ENCODE results near the gene TGM6.

Gene TGM6

DNA sequence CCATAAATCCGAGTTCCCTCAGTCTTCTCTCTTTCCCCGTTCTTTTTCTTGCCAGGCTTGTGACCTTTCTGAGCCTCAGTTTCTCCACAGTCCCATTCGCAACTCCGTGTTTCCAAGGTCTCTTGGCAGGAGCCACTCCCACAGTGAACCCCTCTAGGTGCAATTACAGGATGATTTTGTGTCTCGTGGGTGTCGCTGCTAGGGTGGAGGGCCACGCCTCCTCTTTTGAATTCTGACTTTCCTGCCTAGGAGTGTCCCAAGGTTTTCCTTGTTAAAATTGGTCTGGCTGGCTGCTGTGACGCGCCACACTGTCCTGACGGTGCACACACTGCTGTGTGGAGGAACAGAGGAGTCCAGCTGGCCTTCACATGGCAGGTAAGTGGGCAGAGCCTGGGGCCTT lies at the start of gene TGM6:
TGM6 (plus strand) TSS at position 301 of the 400 bp plus-strand sequence; CDS start at position 369, 68 bp downstream.
- no peak for DNase-seq

DNA sequence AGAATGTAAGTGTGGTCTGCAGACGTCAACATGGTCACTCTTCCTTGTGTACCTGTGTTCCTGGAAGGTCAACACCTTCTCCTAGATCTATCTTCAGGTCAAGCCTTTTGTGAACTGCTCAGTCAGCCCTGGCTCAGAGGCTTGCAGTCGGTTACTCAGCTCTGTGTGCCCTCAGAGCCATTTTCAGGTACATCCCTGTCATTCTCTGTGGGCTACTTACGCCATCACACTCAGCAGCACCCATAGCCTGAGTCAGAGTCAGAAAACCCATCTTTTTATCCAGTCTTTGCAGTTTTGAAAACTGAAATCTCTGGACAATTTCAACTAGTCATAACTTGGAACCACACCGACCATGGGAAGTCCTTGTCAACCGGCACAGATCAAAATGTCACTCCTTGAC lies 49.6 kb upstream of the TGM6 start:
- no peak for DNase-seq

DNA sequence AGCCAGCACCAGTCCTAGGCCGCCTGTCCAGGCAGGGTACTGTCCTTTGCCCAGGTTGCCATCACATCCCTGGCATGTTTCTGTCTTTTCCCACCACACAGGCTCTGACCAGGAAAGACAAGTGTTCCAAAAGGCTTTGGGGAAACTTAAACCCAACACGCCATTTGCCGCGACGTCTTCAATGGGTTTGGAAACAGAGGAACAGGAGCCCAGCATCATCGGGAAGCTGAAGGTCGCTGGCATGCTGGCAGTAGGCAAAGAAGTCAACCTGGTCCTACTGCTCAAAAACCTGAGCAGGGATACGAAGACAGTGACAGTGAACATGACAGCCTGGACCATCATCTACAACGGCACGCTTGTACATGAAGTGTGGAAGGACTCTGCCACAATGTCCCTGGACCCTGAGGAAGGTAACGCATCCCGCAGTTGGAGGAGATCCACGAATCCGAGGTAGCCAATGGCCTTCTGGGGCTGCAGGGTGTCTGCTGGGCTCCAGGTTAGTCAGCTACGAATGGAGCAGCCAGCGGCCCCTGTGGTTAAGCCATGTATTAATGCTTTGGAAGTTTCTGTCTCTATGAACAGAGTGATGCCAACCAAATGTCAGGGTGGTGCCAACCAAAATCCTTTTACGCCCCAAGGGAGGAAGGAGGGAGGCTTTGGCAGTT lies 48.7 kb upstream of the TGM6 start:
- DNase-seq = no peak

DNA sequence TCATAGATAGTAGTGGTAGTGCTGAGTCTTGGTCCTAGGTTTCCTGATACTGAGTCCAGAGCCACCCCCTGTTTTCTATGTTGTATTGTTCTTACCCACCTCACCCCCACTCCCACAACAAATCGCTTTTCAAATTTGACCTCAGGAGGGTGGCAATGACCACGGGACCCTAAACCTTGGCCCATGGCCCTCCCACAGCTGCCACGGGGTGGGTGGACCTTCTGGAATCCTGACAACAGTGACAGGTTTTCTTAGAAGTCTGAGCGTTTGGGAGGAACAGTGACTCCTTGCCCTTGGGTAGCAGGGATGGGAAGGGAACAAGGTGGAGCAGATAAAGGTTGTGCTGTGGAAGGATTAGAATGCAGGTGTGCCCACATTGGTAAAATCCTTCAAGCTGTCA lies 48.0 kb upstream of the TGM6 start:
- no peak for DNase-seq

DNA sequence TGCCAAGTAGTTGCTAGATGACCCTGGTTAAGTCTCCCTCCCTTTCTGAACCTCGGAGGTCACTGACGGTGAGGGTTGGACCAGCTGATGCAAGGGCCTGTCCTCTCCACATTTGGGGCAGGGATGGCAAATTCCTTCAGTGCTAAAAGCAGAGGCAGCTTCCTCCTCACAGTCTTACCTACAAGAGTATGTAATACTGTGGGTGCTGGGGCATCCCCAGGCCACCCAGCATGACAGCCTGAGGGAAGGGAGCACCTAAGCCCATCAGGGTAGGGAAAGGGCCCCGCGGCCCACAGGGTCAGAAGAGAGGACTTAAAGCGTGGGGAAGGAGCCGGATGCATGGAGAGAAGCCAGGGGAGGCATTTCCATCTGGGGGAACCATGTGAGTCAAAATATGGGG lies 46.9 kb upstream of the TGM6 start:
- no peak for DNase-seq

DNA sequence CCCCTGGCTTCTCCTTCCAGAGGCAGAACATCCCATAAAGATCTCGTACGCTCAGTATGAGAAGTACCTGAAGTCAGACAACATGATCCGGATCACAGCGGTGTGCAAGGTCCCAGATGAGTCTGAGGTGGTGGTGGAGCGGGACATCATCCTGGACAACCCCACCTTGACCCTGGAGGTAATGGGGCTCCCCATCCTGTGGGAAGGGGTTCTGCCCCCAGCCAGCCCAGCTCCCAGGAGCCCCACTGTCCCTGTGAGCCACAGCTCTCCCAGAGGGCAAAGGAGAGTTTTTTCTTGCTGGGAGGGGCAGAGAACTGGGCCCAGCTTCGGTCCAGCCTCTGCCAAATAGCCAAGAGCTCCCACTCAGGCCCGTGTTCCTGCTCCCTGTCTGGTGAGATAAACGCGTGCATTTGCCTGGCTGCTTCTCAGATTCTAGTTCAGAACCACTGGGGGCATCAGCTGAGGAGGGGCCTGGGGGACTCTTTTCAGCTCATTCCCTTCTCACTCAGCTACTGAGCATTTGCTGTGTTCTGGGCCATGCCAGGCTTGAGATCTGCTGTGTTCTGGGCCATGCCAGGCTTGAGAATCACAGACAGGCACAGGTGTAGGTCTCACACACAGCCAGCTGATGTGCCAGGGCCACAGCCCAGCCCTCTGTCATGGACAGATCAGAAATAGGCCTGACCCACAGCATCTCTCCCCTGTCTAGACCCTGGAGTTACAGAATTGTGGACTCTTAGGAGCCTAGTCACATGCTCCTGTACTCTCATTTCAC lies 45.4 kb upstream of the TGM6 start:
- DNase-seq = no peak

DNA sequence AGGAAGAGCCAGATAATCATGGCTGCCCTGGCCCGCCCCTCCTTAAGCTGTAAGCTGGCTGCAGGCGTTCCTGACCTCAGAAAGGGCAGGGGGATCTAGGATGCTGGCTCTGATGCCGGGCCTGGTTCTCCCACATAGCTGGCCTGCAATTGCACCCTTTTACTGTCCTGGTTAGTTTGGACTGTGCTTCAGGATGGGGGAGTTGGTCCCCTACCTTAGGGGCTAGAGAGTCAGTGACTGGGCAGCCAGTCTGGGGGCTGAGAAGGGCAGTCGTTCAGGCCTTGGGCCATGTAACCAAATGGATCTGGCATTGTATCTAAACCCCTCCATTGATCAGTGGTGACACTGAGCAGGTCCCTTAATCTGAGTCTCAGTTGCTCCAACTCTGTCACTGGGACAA lies 44.2 kb upstream of the TGM6 start:
- DNase-seq = no peak

DNA sequence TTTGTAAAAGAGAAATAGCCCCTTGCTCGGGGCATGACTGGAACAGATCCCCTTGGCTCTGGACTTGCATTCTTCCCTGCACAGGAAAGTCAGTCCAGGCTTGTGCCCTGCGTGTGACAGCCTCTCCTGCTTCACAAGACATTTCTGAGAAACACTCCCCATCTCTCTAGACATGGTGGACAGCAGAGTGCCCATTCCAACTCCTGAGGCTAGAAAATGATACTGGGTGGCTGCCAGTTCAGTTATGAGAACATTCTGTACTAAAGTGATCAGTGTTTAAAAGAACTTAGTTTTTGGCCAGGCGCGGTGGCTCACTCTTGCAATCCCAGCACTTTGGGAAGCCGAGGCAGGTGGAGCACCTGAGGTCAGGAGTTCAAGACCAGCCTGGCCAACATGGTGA lies 43.6 kb upstream of the TGM6 start:
- no peak for DNase-seq

DNA sequence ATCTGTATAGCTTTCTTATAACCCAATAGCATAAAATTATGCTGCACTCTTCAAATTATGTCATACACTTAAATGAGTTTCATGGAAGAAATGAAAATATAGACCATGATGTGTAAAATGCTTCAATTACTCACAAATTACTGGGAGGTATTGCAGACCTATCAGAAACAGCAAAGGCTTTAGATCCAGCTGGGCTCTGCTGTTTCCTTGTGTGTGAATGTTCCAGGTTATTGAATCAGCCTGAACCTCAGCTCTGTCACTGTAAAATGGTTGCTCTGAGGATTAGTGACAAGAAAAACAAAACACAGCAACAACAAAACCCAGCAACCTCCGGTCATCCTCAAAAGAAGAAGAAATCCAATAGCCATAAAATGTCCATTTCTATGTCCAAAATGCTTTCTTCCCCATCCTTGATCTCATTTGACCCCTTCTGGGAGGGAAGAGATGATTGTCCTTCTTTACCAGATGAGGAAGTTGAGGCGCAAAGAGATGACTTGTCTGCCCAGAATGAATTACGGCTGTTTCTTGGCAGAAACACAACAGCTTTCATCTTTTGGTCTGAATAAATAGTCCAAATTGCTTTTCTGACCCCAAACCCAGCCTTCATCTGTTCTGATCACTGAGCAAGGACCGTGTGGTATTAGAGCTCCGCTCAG lies 42.2 kb upstream of the TGM6 start:
- no peak for DNase-seq

DNA sequence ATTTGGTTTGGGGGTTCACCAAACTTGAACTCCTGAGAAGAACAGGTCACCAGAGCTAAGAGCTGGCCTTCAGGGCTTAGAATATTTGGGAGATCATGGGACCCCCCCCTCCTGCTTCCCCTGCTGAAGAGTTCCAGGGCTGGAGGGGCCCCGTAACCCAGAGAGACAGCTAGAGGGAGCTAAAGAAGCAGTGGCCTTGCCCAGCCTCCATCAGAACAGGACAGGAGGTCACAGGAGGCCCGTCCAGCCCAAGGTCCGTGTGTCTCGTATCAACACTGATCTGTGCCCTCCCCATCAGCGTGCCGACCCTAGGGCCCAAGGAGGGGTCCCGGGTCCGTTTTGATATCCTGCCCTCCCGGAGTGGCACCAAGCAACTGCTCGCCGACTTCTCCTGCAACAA lies 40.6 kb upstream of the TGM6 start:
- no peak for DNase-seq

DNA sequence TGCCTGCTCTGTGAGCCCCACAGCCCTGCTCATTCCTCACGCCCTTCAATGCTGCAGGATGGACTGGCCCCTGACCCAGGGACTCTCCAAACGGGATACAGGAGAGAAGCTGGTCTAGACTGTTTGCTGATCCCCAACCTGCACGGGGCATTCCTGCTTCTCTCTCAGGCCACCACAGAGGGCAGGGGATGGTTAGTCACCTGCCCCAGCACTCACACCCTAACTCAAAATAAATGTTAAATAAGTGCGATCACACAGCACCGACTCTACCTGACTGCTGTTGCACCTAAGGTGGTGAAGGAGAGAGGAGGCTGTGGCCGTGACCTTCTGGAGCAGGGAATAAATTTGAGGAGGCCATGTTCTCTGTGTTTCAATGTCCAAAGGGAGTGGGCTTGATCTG lies 39.9 kb upstream of the TGM6 start:
- no peak for DNase-seq

DNA sequence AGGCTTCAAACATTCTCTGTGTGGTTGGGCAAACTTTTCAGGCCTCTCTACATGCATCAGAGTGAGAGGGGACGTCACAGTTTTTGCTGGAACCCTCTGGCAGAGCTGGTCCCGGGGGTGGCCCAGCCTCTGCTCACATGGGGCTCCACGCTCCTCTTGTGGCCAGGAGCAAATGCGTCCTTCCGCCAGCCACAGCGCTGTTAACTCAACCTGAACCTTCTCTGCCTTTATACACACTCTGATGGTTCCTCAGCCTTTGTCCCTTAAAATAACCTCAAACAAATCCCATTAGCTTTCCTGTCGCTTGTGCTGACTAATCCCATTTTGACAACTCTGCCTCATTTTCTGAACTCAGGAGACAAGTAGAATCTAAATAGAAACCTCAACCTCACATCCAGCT lies 39.4 kb upstream of the TGM6 start:
- DNase-seq = no peak

DNA sequence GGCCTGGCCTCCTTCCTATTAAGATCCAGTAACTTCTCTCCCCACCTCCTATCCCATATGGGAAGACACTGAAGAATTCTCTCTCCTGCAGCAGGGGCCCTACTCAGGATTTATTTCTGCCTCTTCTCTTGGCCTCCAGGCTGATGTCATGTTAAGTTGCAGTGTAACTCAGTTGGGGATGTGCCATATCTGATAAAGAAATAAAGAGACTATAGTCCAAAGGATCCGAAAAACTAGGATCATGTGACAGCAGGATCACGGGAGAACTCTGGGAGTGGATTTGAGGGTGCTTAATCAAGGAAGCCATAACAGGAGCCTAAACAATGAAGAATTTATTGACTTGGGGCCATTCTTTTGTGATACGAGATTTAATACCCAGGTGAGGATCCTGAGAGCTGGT lies 38.5 kb upstream of the TGM6 start:
- no peak for DNase-seq

DNA sequence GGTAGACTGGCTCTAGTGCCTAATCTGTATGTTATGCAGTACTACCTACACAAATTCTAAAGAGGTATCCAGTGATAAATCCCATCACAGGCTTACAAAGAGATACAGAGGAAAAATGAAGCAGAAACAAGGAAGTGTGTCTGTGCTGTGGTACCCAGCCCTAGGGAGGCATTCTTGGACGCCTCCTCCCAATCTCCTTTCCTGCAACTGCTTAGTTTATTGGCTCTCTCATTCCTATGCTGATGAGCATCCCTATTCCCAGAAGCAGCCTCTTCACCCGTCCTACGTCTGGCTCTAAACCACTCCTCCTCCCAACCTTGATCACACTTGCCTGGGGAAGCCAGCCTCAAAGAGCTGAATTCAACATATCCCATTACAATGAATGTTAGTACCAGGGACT lies 34.5 kb upstream of the TGM6 start:
- DNase-seq = no peak

DNA sequence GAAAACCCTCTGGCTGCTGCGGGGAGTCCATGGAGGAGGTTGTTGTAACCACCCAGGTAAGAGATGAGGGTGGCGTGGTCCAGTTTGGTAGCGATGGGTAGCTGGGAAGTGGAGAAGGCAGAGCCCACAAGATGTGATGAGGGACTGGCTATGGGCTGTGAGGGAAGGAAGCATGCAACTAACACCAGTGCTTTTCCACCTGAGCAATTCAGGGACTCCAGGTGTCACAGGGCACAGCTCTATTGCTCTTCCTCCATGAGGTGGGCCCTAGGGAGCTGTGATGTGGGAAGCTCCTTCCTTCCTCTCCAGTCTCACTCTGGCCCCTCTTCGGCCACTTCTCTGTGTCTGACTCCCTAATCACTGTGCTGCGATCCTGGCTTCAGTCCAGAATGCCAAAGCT lies 32.4 kb upstream of the TGM6 start:
- no peak for DNase-seq

DNA sequence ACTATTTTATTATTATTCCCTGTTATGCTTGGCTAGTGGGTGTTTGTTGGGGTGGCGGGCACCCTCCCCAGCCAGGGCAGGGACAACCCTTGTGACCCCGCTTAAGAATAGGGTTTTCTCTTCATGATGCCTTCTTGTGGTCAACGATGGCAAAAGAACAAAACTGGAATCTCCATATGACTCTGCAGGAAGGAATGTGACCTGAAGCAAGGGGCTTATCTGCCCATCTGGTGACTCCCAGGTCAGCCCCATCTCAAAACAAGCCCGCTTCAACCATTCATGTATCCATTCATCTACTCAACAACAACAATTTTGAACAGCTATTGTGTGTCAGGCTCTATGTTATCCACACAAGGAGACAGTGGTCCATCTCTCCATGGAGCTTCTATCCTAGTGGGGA lies 30.9 kb upstream of the TGM6 start:
- DNase-seq = no peak

DNA sequence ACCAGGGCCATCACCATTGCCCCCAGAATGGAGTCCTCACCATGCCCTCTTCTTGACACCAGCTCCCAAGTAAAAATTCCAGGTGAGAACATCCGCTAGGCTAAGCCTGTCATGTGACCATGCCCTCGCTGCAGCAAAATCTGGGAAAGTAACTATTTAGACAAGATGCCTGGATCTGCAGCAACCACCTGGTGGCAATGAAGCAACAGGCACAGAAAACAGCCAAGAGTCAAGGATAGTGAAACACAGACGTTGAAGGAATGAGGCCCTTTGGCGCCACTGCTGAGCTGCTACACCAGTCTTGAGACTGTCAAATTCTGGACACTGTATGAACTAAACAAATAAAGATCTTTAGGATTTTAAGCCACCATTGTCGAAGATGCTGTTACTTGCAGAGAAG lies 30.1 kb upstream of the TGM6 start:
- no peak for DNase-seq

DNA sequence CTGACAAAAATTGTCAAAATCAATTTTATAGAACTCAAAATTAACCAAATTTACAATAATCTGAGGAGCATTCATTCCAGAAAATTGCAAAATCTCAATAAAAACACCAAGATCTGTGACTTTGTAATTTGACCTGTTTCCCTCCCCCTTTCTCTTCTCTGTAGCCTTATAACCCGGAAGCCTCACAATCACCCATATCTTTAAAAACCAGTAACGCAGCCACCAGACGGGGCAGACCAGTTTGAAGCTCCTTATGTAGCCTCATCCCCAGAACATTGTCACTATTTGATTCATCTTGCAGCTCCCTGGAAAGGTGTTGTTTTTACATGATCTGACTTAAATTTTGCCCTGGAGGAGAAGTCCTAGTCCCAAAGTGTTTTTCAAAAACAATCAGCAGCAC lies 27.5 kb upstream of the TGM6 start:
- DNase-seq = no peak

DNA sequence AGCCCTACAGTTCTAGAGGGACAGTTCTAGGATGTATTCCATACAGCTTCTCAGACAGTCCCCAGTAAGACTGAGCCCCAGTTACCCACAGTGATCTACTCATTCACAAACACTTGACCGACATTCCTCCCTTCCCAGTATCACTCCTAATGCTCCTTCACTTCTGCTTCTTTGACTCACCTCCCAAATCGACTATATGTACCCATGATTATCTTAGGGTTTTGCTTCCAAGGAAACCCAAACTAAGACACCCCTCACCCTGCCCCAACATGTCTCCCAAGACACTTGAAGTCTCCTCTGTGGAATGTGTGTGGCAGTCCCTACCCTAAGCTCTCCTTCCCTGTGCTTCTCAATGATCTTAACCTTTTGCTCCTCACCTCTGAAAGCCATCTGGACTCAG lies 23.6 kb upstream of the TGM6 start:
- no peak for DNase-seq

DNA sequence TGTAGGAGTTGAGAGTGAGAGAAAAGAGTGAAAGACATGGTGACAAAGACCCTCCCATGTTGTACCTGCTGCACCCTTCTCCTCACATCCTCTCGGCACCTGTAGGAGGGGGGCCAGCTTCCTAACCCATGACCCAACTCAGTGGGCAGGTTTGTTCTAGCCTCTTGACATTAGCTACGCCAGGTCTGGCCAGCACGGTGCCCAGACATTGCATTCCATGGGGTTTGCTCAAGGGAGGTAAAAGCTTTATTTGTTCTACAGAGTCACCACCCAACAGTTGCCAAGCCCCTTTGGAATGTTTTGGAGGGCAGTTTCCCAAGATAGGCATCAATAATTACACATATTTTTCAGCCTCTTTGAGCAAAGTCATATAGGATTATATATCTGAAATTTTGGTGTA lies 22.7 kb upstream of the TGM6 start:
- DNase-seq = no peak

DNA sequence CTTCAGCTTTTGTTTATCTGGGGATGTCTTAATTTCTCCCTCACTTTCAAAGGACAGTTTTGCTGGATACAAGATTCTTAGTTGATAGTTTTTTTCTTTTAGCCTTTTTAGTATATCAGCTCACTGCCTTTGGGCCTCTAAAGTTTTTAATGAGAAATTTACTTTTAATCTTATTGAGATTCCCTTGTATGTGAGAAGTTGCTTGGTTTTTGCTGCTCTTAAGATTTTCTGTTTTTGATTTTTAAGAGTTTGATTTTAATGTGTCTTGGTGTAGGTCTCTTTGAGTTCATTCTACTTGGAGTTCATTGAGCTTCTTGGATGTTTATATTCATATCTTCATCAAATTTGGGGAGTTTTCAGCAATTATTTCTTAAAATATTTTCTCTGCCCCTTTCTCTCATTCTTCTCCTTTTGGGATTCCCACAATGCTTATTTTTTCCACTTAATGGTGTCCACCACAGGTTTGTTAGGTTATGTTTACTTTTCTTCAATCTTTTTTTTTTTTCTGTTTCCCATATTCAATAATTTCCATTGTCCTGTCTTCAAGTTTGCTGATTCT lies 19.6 kb upstream of the TGM6 start:
- no peak for DNase-seq

DNA sequence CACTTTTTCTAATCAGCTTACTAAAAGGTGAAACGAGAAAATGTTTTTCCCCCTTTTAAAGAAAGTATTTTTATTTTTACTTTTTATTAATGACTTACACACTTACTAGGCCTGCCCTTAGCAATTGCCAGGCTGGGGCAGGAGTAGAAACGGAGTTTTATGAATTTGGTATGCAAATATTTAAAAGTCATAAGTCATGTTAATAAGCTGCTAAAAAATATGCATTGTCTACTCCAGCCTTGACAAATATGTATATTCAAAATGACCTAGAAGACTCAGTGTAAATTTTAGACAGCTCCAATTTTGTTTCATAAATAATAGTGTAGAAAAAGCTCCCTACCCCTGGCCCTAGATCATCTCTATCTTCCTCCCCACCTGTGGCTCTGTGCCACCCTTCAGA lies 17.5 kb upstream of the TGM6 start:
- no peak for DNase-seq

DNA sequence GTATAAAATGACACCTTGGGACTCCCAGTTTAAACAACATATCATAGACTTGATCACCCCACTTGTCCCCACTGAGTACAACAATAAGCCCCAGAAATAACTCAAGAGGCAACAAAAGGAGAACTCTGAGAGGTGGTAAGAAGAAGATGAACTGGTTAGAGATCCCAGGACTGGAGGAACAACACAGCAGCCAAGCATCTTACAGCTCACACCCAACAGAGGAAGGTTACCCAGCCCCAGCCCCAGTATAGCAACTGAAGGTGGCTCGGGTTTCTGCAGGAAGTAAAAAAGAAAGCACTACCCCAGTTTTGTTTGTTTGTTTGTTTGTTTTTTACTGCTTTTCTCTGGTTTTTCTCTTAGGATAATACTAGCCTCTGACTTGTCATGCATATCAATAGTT lies 17.1 kb upstream of the TGM6 start:
- no peak for DNase-seq

DNA sequence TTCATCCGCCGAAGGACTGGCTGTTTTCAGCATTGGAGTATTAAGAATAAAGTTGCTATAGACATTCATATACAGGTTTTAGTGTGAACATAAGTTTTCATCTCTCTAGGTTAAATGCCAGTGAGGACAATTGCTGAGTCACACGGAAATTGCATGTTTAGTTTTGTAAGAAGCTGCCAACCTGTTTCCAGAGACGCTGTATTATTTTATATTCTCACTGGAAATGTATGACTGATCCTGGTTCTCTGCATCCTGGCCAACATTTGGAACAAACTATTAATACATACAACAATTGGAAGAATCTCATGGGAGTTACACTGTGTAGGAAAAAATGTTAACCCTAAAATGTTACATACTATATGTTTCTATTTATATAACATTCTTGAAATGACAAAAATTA lies 16.7 kb upstream of the TGM6 start:
- no peak for DNase-seq

All from activated T-cell treated with anti-CD3 and anti-CD28 coated beads for 4 hours (primary cell).